Measurements from ENCODE around the gene RPS25.

The RPS25 gene

DNA sequence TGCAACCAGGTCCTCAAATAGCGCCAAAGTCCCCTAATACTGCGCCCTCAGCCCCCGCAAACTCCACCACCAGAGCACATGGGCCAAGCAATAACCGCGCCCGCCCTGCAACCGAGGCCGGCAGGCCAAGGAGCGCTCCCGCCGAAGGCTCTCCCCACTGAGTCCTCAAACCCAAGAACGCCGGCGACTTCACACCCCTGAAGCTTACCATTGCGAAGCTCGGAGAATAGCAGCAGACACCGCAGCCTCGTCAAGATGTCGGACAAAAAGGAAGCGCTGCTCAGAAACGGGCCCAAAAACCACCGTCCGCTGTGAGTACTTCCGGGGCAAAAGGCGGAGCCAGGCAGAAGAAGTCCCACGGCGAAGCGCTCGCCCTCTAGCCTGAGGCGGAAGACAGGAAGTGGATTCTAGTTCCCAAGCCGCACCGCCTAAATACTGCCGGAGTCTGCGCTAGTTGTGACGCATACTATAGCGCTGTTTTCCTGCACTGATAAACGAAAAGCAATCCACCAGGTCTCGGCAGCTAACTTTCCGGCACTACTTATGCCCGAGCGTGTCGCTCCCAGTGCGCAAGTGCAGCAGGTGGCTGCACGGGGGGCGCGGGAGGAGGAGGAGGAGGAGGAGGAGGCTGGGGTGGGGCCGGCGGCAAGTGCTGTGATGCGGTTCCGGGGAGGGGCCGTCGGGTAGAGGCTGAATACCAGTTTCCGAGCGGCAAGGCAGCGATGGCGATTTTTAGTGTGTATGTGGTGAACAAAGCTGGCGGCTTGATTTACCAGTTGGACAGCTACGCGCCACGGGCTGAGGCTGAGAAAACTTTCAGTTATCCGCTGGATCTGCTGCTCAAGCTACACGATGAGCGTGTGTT is at the start of gene RPS25, which contains the start of gene TRAPPC4:
TSS of gene RPS25 (minus strand) at position 270 of the 865 bp plus-strand sequence. CDS start at position 211, 59 bp downstream.
TSS of gene TRAPPC4 (plus strand) at position 693 of the 865 bp plus-strand sequence. CDS start at position 723, 30 bp downstream.
- TF ChIP-seq GLIS3 (CRISPR knock-in tag; IDR thresholded peaks at IDR 0.05) (no peak), TOX (CRISPR knock-in tag; IDR thresholded peaks at IDR 0.05; ENCODE audit: borderline replicate concordance) (no peak), PPARA (CRISPR knock-in tag; IDR thresholded peaks at IDR 0.05; ENCODE audit: borderline replicate concordance) (no peak), ZNF8 (CRISPR knock-in tag; IDR thresholded peaks at IDR 0.05) (no peak), CSDC2 (CRISPR knock-in tag; IDR thresholded peaks at IDR 0.05) (no peak), ZFP3 (CRISPR knock-in tag; IDR thresholded peaks at IDR 0.05) (no peak)
- TF ChIP-seq, protein P1, sequence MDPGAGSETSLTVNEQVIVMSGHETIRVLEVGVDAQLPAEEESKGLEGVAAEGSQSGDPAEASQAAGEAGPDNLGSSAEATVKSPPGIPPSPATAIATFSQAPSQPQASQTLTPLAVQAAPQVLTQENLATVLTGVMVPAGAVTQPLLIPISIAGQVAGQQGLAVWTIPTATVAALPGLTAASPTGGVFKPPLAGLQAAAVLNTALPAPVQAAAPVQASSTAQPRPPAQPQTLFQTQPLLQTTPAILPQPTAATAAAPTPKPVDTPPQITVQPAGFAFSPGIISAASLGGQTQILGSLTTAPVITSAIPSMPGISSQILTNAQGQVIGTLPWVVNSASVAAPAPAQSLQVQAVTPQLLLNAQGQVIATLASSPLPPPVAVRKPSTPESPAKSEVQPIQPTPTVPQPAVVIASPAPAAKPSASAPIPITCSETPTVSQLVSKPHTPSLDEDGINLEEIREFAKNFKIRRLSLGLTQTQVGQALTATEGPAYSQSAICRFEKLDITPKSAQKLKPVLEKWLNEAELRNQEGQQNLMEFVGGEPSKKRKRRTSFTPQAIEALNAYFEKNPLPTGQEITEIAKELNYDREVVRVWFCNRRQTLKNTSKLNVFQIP (CRISPR knock-in tag; IDR thresholded peaks at IDR 0.05; ENCODE audit: borderline replicate concordance, low read depth) = no peak
- TF ChIP-seq, protein P2, sequence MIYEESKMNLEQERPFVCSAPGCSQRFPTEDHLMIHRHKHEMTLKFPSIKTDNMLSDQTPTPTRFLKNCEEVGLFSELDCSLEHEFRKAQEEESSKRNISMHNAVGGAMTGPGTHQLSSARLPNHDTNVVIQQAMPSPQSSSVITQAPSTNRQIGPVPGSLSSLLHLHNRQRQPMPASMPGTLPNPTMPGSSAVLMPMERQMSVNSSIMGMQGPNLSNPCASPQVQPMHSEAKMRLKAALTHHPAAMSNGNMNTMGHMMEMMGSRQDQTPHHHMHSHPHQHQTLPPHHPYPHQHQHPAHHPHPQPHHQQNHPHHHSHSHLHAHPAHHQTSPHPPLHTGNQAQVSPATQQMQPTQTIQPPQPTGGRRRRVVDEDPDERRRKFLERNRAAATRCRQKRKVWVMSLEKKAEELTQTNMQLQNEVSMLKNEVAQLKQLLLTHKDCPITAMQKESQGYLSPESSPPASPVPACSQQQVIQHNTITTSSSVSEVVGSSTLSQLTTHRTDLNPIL (CRISPR knock-in tag; IDR thresholded peaks at IDR 0.05; ENCODE audit: low read depth) = no peak
- TF ChIP-seq, protein P3, sequence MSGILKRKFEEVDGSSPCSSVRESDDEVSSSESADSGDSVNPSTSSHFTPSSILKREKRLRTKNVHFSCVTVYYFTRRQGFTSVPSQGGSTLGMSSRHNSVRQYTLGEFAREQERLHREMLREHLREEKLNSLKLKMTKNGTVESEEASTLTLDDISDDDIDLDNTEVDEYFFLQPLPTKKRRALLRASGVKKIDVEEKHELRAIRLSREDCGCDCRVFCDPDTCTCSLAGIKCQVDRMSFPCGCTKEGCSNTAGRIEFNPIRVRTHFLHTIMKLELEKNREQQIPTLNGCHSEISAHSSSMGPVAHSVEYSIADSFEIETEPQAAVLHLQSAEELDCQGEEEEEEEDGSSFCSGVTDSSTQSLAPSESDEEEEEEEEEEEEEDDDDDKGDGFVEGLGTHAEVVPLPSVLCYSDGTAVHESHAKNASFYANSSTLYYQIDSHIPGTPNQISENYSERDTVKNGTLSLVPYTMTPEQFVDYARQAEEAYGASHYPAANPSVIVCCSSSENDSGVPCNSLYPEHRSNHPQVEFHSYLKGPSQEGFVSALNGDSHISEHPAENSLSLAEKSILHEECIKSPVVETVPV (CRISPR knock-in tag; IDR thresholded peaks at IDR 0.05) = no peak
- ATAC-seq = peak; percentile 93

DNA sequence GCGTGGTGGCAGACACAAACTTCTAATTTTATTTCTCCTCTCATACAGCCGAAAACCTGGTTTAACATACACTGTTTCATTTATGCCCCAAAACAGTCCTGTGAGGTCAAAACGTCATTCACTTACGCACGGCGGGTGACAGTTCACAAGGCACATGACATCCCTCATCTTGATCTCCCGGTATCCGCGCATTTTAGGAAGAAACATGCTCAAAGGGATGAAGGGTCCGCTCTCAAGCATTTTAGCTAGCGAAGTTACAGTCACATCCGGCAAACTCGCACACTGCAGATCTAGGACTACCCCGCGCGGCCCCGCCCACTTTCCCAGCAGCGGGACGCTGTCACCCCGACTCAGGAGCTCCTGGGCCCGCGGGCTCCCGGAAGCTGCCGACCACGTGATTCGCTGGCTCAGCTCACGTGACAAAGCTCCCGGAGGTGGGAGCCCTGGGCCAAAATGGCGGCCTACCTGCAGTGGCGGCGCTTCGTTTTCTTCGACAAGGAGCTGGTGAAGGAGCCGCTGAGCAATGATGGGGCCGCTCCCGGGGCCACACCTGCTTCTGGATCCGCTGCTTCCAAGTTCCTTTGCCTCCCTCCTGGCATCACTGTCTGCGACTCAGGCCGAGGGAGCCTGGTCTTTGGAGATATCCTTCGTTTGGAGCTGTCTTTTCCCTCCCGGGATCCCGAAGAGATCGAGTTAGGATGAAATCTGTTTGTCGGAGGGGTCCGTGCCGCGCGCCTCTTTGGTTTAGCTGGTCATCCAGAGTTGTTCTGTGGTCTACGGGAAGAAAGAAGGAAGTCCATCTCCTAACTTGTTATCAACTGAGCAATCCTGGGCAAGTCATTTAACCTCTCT is 49.5 kb upstream of the RPS25 start, which contains the start of gene VPS11:
TSS of gene VPS11 (plus strand) at position 448 of the 852 bp plus-strand sequence. CDS start at position 454, 6 bp downstream.
- TF ChIP-seq ARNTL (CRISPR knock-in tag; IDR thresholded peaks at IDR 0.05; ENCODE audit: borderline replicate concordance, low read depth) (no peak), CSDC2 (CRISPR knock-in tag; IDR thresholded peaks at IDR 0.05) (no peak), ISL1 (CRISPR knock-in tag; IDR thresholded peaks at IDR 0.05) (no peak), ZNF8 (CRISPR knock-in tag; IDR thresholded peaks at IDR 0.05) (no peak), BACH2 (CRISPR knock-in tag; IDR thresholded peaks at IDR 0.05; ENCODE audit: borderline replicate concordance) (no peak), TCF4 (CRISPR knock-in tag; IDR thresholded peaks at IDR 0.05; ENCODE audit: borderline replicate concordance) (no peak), ZC3H10 (CRISPR knock-in tag; IDR thresholded peaks at IDR 0.05) (no peak)
- TF ChIP-seq, protein P4, sequence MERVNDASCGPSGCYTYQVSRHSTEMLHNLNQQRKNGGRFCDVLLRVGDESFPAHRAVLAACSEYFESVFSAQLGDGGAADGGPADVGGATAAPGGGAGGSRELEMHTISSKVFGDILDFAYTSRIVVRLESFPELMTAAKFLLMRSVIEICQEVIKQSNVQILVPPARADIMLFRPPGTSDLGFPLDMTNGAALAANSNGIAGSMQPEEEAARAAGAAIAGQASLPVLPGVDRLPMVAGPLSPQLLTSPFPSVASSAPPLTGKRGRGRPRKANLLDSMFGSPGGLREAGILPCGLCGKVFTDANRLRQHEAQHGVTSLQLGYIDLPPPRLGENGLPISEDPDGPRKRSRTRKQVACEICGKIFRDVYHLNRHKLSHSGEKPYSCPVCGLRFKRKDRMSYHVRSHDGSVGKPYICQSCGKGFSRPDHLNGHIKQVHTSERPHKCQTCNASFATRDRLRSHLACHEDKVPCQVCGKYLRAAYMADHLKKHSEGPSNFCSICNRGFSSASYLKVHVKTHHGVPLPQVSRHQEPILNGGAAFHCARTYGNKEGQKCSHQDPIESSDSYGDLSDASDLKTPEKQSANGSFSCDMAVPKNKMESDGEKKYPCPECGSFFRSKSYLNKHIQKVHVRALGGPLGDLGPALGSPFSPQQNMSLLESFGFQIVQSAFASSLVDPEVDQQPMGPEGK (CRISPR knock-in tag; IDR thresholded peaks at IDR 0.05; ENCODE audit: borderline replicate concordance) = no peak
- TF ChIP-seq, protein P3 (CRISPR knock-in tag; IDR thresholded peaks at IDR 0.05) = no peak
- peak; percentile 99 for ATAC-seq

DNA sequence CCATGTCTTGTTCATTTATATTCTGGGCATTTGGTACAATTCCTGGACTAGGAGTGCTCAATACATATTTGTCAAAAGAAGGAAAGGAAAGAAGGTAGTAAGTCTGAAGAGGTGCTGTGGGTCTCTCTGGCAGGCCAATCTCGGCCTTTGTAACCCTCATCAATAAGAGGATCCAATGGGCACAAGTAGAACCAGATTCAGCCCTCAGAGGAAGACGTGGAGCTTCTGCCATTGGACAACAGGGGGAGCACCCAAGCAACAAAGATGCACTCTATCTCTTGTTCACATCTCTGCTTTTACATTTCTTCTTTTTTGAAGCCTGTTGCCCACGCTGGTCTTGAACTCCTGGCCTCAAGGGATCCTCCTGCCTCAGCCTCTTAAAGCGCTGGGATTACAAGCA is 47.2 kb upstream of the RPS25 start:
- peak; percentile 38; the same call in 2 of the 3 replicates for ATAC-seq
- TF ChIP-seq TCF4 (CRISPR knock-in tag; IDR thresholded peaks at IDR 0.05; ENCODE audit: borderline replicate concordance) (no peak), ARNTL (CRISPR knock-in tag; IDR thresholded peaks at IDR 0.05; ENCODE audit: borderline replicate concordance, low read depth) (no peak), OSR1 (CRISPR knock-in tag; IDR thresholded peaks at IDR 0.05) (no peak)
- TF ChIP-seq, protein P3 (CRISPR knock-in tag; IDR thresholded peaks at IDR 0.05) = no peak

All from SK-N-SH treated with all-trans-retinoic acid at 6 μM for 48 hours (cell line).